IMR-90 (cell line): Measurements from ENCODE around the gene ZNF212. TPM values are rescaled to one million over a fixed set of nuclear protein-coding genes. Genes with fewer than 3 reads are reported as not detected.
A peak's percentile ranks its signal among the peaks of the same experiment; 100 is the strongest.

ENCODE experiments used
- ATAC-seq: fragments of 200-7000 bp; cut with Tn5 transposase; 2 replicates; pipeline ENCODE4 v1.9.1; 2020; ENCODE audit warnings: low read depth, mild to moderate bottlenecking, moderate library complexity
- BruUV-seq: library from RNA; stranded (reverse); fragments of 400-500 nt; replicated peaks from 2 replicates; lab custom pipeline; 2021; lab: Mats Ljungman, UMichigan
- CTCF ChIA-PET: fragments of 300-600 bp; formaldehyde crosslinking; extraction: SDS; loops from one replicate; lab custom pipeline; 2021; ENCODE audit warnings: antibody characterized with exemption; lab: Yijun Ruan, JAX
- POLR2A ChIA-PET: fragments of 300-600 bp; sonication (Branson Sonifier 250); formaldehyde crosslinking; loops from one replicate; lab custom pipeline; 2022; ENCODE audit warnings: antibody characterized with exemption; ENCODE audit not compliant: unreplicated experiment; lab: Charles Lee
- DNase-seq: peaks from one replicate; pipeline ENCODE4 v3.0.0; 2013
- H2AFZ ChIP-seq: replicated peaks from 2 replicates; pipeline ENCODE3; 2013; ENCODE audit warnings: low read length, mild to moderate bottlenecking; ENCODE audit not compliant: poor library complexity
- H2AK5ac ChIP-seq: 2 replicates; pipeline ENCODE4 v1.6.1; 2013; ENCODE audit warnings: low read depth, low read length, inconsistent platforms
- H2AK9ac ChIP-seq: replicated peaks from 2 replicates; pipeline ENCODE3; 2013; ENCODE audit warnings: mild to moderate bottlenecking, low read depth, low read length, moderate library complexity; ENCODE audit not compliant: poor library complexity
- H2BK120ac ChIP-seq: 2 replicates; pipeline ENCODE4 v1.6.1; 2013; ENCODE audit warnings: low read depth, low read length, inconsistent platforms
- H2BK15ac ChIP-seq: 3 replicates; pipeline ENCODE4 v1.6.1; 2013; ENCODE audit warnings: low read depth, low read length, inconsistent platforms
- H2BK20ac ChIP-seq: 2 replicates; pipeline ENCODE4 v1.6.1; 2013; ENCODE audit warnings: low read depth, mild to moderate bottlenecking, inconsistent platforms, low read length, moderate library complexity
- H2BK5ac ChIP-seq: 2 replicates; pipeline ENCODE4 v1.6.1; 2013; ENCODE audit warnings: mild to moderate bottlenecking, low read depth, low read length, inconsistent platforms; ENCODE audit not compliant: poor library complexity, severe bottlenecking
- H3K14ac ChIP-seq: replicated peaks from 2 replicates; pipeline ENCODE4 v1.6.1; 2013; ENCODE audit warnings: low read depth, low read length, inconsistent platforms
- H3K18ac ChIP-seq: 2 replicates; pipeline ENCODE4 v1.6.1; 2013; ENCODE audit warnings: low read depth, low read length, control low read depth
- H3K23ac ChIP-seq: 2 replicates; pipeline ENCODE4 v1.6.1; 2013; ENCODE audit warnings: low read depth, low read length, inconsistent platforms
- H3K27ac ChIP-seq: 2 replicates; pipeline ENCODE4 v1.5.1; 2013; ENCODE audit warnings: mild to moderate bottlenecking, control low read depth, low read length; ENCODE audit not compliant: insufficient read depth
- H3K27me3 ChIP-seq: 2 replicates; pipeline ENCODE4 v1.6.1; 2013; ENCODE audit warnings: low read length; ENCODE audit not compliant: control insufficient read depth, insufficient read depth
- H3K36me3 ChIP-seq: 2 replicates; pipeline ENCODE4 v1.6.1; 2013; ENCODE audit warnings: low read length, mixed read lengths; ENCODE audit not compliant: control insufficient read depth, insufficient read depth
- H3K4ac ChIP-seq: 2 replicates; pipeline ENCODE4 v1.6.1; 2013; ENCODE audit warnings: low read depth, low read length, inconsistent platforms
- H3K4me1 ChIP-seq: 2 replicates; pipeline ENCODE4 v1.6.1; 2013; ENCODE audit warnings: low read length, mixed read lengths; ENCODE audit not compliant: control insufficient read depth, insufficient read depth
- H3K4me2 ChIP-seq: 2 replicates; pipeline ENCODE4 v1.6.1; 2013; ENCODE audit warnings: low read depth, mild to moderate bottlenecking, control low read depth, low read length, moderate library complexity
- H3K4me3 ChIP-seq: 2 replicates; pipeline ENCODE4 v1.5.1; 2013; ENCODE audit warnings: low read depth, mild to moderate bottlenecking, control low read depth, low read length, moderate library complexity; ENCODE audit not compliant: insufficient read depth
- H3K56ac ChIP-seq: 2 replicates; pipeline ENCODE4 v1.6.1; 2013; ENCODE audit warnings: low read length, inconsistent platforms; ENCODE audit not compliant: insufficient read depth; ENCODE audit errors: extremely low read depth
- H3K79me1 ChIP-seq, 2 experiments: 2 replicates each; pipeline ENCODE4 v1.6.1; 2013; ENCODE audit warnings: low read length in 2 of 2, inconsistent platforms in 1 of 2, low read depth in 1 of 2
- H3K9ac ChIP-seq: 2 replicates; pipeline ENCODE4 v1.6.1; 2013; ENCODE audit warnings: low read depth, low read length, control low read depth
- H3K9me1 ChIP-seq: 2 replicates; pipeline ENCODE4 v1.6.1; 2013; ENCODE audit warnings: low read length, inconsistent platforms; ENCODE audit not compliant: insufficient read depth
- H3K9me3 ChIP-seq: 2 replicates; pipeline ENCODE4 v1.6.1; 2013; ENCODE audit warnings: low read length; ENCODE audit not compliant: control insufficient read depth, insufficient read depth
- H4K20me1 ChIP-seq: 2 replicates; pipeline ENCODE4 v1.6.1; 2013; ENCODE audit warnings: low read length, inconsistent platforms; ENCODE audit not compliant: insufficient read depth
- H4K5ac ChIP-seq: 2 replicates; pipeline ENCODE4 v1.6.1; 2013; ENCODE audit warnings: mild to moderate bottlenecking, low read depth, low read length, control low read depth
- H4K8ac ChIP-seq, 2 experiments: 2 replicates each; pipeline ENCODE4 v1.6.1; 2013; ENCODE audit warnings: low read depth in 2 of 2, low read length in 2 of 2, control low read depth in 1 of 2, inconsistent platforms in 1 of 2
- H4K91ac ChIP-seq: 2 replicates; pipeline ENCODE4 v1.6.1; 2013; ENCODE audit warnings: low read depth, low read length, inconsistent platforms; ENCODE audit not compliant: insufficient read depth
- BHLHE40 ChIP-seq: fragments of 150-350 bp; IDR thresholded peaks from 2 replicates; pipeline ENCODE4 v1.6.1; 2016; ENCODE audit warnings: mild to moderate bottlenecking, low read depth, low read length
- CEBPB ChIP-seq: IDR thresholded peaks from 2 replicates; pipeline ENCODE4 v1.6.1; 2012; ENCODE audit warnings: low read depth, low read length, improper control_type of control experiment
- CHD1 ChIP-seq: IDR thresholded peaks from 2 replicates; pipeline ENCODE4 v1.6.1; 2012; ENCODE audit warnings: low read depth, low read length, improper control_type of control experiment
- CTCF ChIP-seq: conservative IDR thresholded peaks from 2 replicates; pipeline ENCODE4 v1.5.1; 2012; ENCODE audit warnings: mild to moderate bottlenecking, low read depth, low read length, improper control_type of control experiment
- FOS ChIP-seq: fragments of 150-350 bp; IDR thresholded peaks from 2 replicates; pipeline ENCODE4 v1.6.1; 2016; ENCODE audit warnings: low read depth, low read length
- MAFK ChIP-seq: IDR thresholded peaks from 2 replicates; pipeline ENCODE4 v1.6.1; 2012; ENCODE audit warnings: low read depth, low read length, improper control_type of control experiment
- MAZ ChIP-seq: IDR thresholded peaks from 2 replicates; pipeline ENCODE4 v1.6.1; 2012; ENCODE audit warnings: low read depth, mild to moderate bottlenecking, low read length, improper control_type of control experiment, moderate library complexity, borderline replicate concordance
- MXI1 ChIP-seq: IDR thresholded peaks from 2 replicates; pipeline ENCODE4 v1.6.1; 2012; ENCODE audit warnings: low read depth, mild to moderate bottlenecking, low read length, moderate library complexity, borderline replicate concordance
- NFE2L2 ChIP-seq: fragments of 150-350 bp; IDR thresholded peaks from 2 replicates; pipeline ENCODE4 v1.6.1; 2016; ENCODE audit warnings: low read depth, mild to moderate bottlenecking, low read length
- POLR2A ChIP-seq: IDR thresholded peaks from 2 replicates; pipeline ENCODE4 v1.6.1; 2012; ENCODE audit warnings: mild to moderate bottlenecking, low read depth, low read length
- RCOR1 ChIP-seq: IDR thresholded peaks from 2 replicates; pipeline ENCODE4 v1.6.1; 2012; ENCODE audit warnings: mild to moderate bottlenecking, low read length, improper control_type of control experiment; ENCODE audit not compliant: insufficient replicate concordance
- RFX5 ChIP-seq: IDR thresholded peaks from 2 replicates; pipeline ENCODE4 v1.8.0; 2012; ENCODE audit warnings: low read depth, mild to moderate bottlenecking, low read length, moderate library complexity
- SMC3 ChIP-seq: fragments of 150-350 bp; IDR thresholded peaks from 2 replicates; pipeline ENCODE4 v1.6.1; 2016; ENCODE audit warnings: low read depth, mild to moderate bottlenecking, antibody characterized with exemption, low read length, moderate library complexity
- WGBS, 2 experiments: methylation state at CpG; one replicate each; pipeline versions ENCODE4 v1.1.5 to v1.1.7; 2013; ENCODE audit warnings: missing lambda C conversion rate in 2 of 2; ENCODE audit not compliant: insufficient read length in 1 of 2; ENCODE audit errors: extremely low coverage in 2 of 2; 5-methylcytosine and 5-hydroxymethylcytosine counted together
- dilution Hi-C: fragments of 300-500 bp; cut with HindIII; formaldehyde crosslinking; loops from one replicate; pipeline ENCODE4 v1.14.3; 2018; ENCODE audit warnings: low sequenced_read_pairs; ENCODE audit not compliant: unreplicated experiment
- in situ Hi-C: fragments of 300-500 bp; cut with MboI; formaldehyde crosslinking; loops from 3 replicates; pipeline ENCODE4 v1.14.3; 2019; ENCODE audit warnings: low sequenced_read_pairs, inconsistent platforms, mixed read lengths
- intact Hi-C: fragments of 100-400 bp; cut with micrococcal nuclease; formaldehyde crosslinking; loops from 2 replicates; pipeline ENCODE4 v1.10.0; 2022
- polyA plus RNA-seq, 3 experiments: library from polyadenylated mRNA; depleted of rRNA; stranded (reverse); fragments of >200 nt; gene quantifications; 2 replicates each; pipeline ENCODE4 v1.2.3, GENCODE V29; 2012; ENCODE audit warnings: low replicate concordance in 1 of 3
- total RNA-seq: library from RNA; depleted of rRNA; stranded (reverse); fragments of >200 nt; gene quantifications from 2 replicates; pipeline ENCODE4 v1.2.3, GENCODE V29; 2012
- TF ChIP-seq, protein P1 (sequence below): fragments of 150-350 bp; IDR thresholded peaks from 2 replicates; pipeline ENCODE4 v1.6.1; 2017; ENCODE audit warnings: mild to moderate bottlenecking, antibody characterized with exemption, low read length, low read depth
- TF ChIP-seq, protein P2 (sequence below): fragments of 150-350 bp; IDR thresholded peaks from 2 replicates; pipeline ENCODE4 v1.6.1; 2016; ENCODE audit warnings: low read depth, mild to moderate bottlenecking, low read length, moderate library complexity, borderline replicate concordance

Gene ZNF212
- total and polyA plus RNA-seq, 2 of the 4 experiments (the other 2 are of a cell fraction), result 3.8 to 5.1 TPM

- Histone ChIP-seq H3K4me2 (no peak overlapping the region), H3K4me1 (peaks cover 6% of the 10 kb centered on the region), H2AK9ac (no peak overlapping the region), H3K14ac (no peak overlapping the region), H2AFZ (no peak overlapping the region), H3K18ac (no peak overlapping the region), H4K5ac (no peak overlapping the region), H3K56ac (no peak overlapping the region), H3K4ac (no peak overlapping the region), H3K9ac (no peak overlapping the region), H3K23ac (no peak overlapping the region), H2BK120ac (no peak overlapping the region), H4K20me1 (peaks cover 29% of the 10 kb centered on the region), H3K4me3 (no peak overlapping the region), H4K91ac (no peak overlapping the region), H4K8ac (no peak overlapping the region), H3K9me3 (no peaks in the 10 kb centered on the region), H3K79me1 (peaks cover 21 to 64% of the 10 kb centered on the region in 2 experiments), H3K27me3 (no peaks in the 10 kb centered on the region), H2BK15ac (no peak overlapping the region), H3K9me1 (peaks cover 10% of the 10 kb centered on the region; the same call in 1 of the 2 replicates), H2BK5ac (no peak overlapping the region), H3K27ac (no peak overlapping the region), H3K36me3 (peaks cover 43% of the 10 kb centered on the region), H2BK20ac (no peak overlapping the region), H2AK5ac (no peak overlapping the region)
- in situ Hi-C loops (no loop called here), intact Hi-C loops (loop anchor here (5.0 kb wide), 1 partner anchor 33 kb away; no protein-coding TSS in a partner anchor), dilution Hi-C loops (no loop called here)
- DNase-seq (peak; percentile 37), ATAC-seq (no peak)
- ChIA-PET CTCF (no interaction called here), POLR2A (no interaction called here)
- BruUV-seq, result no TSS peak
- WGBS, 2 experiments, result 100% methylated on average over 3 of the region's 6 CpGs; no CpG with 5 or more reads in 1 of the 2 experiments
- TF ChIP-seq CTCF (no peak), RFX5 (no peak), RCOR1 (no peak), CEBPB (no peak), BHLHE40 (no peak), POLR2A (no peak), MAZ (no peak), SMC3 (no peak), FOS (no peak), NFE2L2 (no peak), MXI1 (no peak), MAFK (no peak), CHD1 (no peak)
- TF ChIP-seq, protein P1, sequence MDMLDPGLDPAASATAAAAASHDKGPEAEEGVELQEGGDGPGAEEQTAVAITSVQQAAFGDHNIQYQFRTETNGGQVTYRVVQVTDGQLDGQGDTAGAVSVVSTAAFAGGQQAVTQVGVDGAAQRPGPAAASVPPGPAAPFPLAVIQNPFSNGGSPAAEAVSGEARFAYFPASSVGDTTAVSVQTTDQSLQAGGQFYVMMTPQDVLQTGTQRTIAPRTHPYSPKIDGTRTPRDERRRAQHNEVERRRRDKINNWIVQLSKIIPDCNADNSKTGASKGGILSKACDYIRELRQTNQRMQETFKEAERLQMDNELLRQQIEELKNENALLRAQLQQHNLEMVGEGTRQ, result no peak
- TF ChIP-seq, protein P2, sequence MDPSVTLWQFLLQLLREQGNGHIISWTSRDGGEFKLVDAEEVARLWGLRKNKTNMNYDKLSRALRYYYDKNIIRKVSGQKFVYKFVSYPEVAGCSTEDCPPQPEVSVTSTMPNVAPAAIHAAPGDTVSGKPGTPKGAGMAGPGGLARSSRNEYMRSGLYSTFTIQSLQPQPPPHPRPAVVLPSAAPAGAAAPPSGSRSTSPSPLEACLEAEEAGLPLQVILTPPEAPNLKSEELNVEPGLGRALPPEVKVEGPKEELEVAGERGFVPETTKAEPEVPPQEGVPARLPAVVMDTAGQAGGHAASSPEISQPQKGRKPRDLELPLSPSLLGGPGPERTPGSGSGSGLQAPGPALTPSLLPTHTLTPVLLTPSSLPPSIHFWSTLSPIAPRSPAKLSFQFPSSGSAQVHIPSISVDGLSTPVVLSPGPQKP, result no peak
Measured at GRCh38 chr7:149199234-149199995, 40.0 kb upstream of the ZNF212 start.
